H1 (cell line): Measurements from ENCODE around the gene TRIP13. TPM values are rescaled to one million over a fixed set of nuclear protein-coding genes. Genes with fewer than 3 reads are reported as not detected.

Experiments used
- CTCF ChIA-PET: fragments of 300-600 bp; sonication (Branson Sonifier 250); formaldehyde crosslinking; loops from one replicate; lab custom pipeline; 2021; ENCODE audit not compliant: partially characterized antibody; lab: Charles Lee
- POLR2A ChIA-PET: fragments of 300-600 bp; sonication (Branson Sonifier 250); formaldehyde crosslinking; loops from one replicate; lab custom pipeline; 2021; ENCODE audit warnings: inconsistent platforms; ENCODE audit not compliant: partially characterized antibody; lab: Charles Lee
- DNase-seq, 2 experiments: peaks; one replicate each; pipeline versions ENCODE4 v3.0.0 to v3.0.0-alpha.2; 2010 to 2022; ENCODE audit warnings: low spot score in 2 of 2, low read depth in 1 of 2, mixed read lengths in 1 of 2
- FAIRE-seq: peaks from 2 replicates; lab custom pipeline; 2011; peaks lifted over from hg19 to GRCh38; lab: Jason Lieb, UNC
- H2AFZ ChIP-seq: 2 replicates; pipeline ENCODE4 v1.8.1; 2012; ENCODE audit warnings: low read length, inconsistent platforms
- H2AK5ac ChIP-seq: 2 replicates; pipeline ENCODE4 v1.6.1; 2013; ENCODE audit warnings: low read depth, low read length
- H2BK120ac ChIP-seq: replicated peaks from 2 replicates; pipeline ENCODE3; 2013; ENCODE audit warnings: low read depth, low read length, inconsistent platforms
- H2BK12ac ChIP-seq: 2 replicates; pipeline ENCODE4 v1.6.1; 2013; ENCODE audit warnings: low read depth, low read length
- H2BK15ac ChIP-seq: 2 replicates; pipeline ENCODE4 v1.6.1; 2013; ENCODE audit warnings: low read length
- H2BK20ac ChIP-seq: 2 replicates; pipeline ENCODE4 v1.6.1; 2013; ENCODE audit warnings: low read length
- H2BK5ac ChIP-seq: 2 replicates; pipeline ENCODE4 v1.6.1; 2013; ENCODE audit warnings: low read depth, low read length
- H3K14ac ChIP-seq: 2 replicates; pipeline ENCODE4 v1.6.1; 2013; ENCODE audit warnings: inconsistent platforms; ENCODE audit not compliant: insufficient read length
- H3K18ac ChIP-seq: 2 replicates; pipeline ENCODE4 v1.6.1; 2013; ENCODE audit warnings: low read length; ENCODE audit errors: extremely low read depth
- H3K23ac ChIP-seq: 2 replicates; pipeline ENCODE4 v1.6.1; 2013; ENCODE audit warnings: inconsistent platforms; ENCODE audit not compliant: insufficient read length
- H3K23me2 ChIP-seq: 2 replicates; pipeline ENCODE4 v1.6.1; 2013; ENCODE audit warnings: low read depth, low read length
- H3K27ac ChIP-seq: 2 replicates; pipeline ENCODE4 v1.6.1; 2011; ENCODE audit warnings: low read depth, low read length, inconsistent platforms
- H3K27me3 ChIP-seq, 4 experiments: replicated peaks in 1 of 4; 1 replicate in 1 of 4; 2 replicates in 3 of 4; pipeline versions ENCODE4 v1.6.1 to v1.8.1; 2011 to 2013; ENCODE audit warnings: low read length in 3 of 4, mild to moderate bottlenecking in 3 of 4, inconsistent platforms in 2 of 4, mixed read lengths in 2 of 4, moderate library complexity in 1 of 4; ENCODE audit not compliant: control insufficient read depth in 3 of 4, insufficient read depth in 3 of 4; ENCODE audit errors: extremely low read depth in 1 of 4
- H3K36me3 ChIP-seq, 4 experiments: 2 replicates each; pipeline versions ENCODE4 v1.6.1 to v1.8.1; 2011 to 2013; ENCODE audit warnings: mild to moderate bottlenecking in 4 of 4, low read length in 3 of 4, moderate library complexity in 2 of 4, control low read depth in 1 of 4, inconsistent platforms in 1 of 4; ENCODE audit not compliant: insufficient read depth in 4 of 4, control insufficient read depth in 2 of 4
- H3K4ac ChIP-seq: replicated peaks from 2 replicates; pipeline ENCODE3; 2013; ENCODE audit warnings: low read length, low read depth, mixed read lengths, inconsistent platforms; ENCODE audit not compliant: insufficient read length
- H3K4me1 ChIP-seq, 4 experiments: replicated peaks in 1 of 4; 1 replicate in 1 of 4; 2 replicates in 3 of 4; pipeline versions ENCODE4 v1.6.1 to v1.8.1; 2011 to 2013; ENCODE audit warnings: low read length in 3 of 4, inconsistent platforms in 2 of 4, mixed read lengths in 1 of 4; ENCODE audit not compliant: insufficient read depth in 4 of 4, control insufficient read depth in 3 of 4
- H3K4me2 ChIP-seq, 2 experiments: 2 replicates each; pipeline versions ENCODE4 v1.6.1 to v1.8.1; 2011 to 2013; ENCODE audit warnings: low read depth in 2 of 2, low read length in 2 of 2, control low read depth in 1 of 2, inconsistent platforms in 1 of 2, mild to moderate bottlenecking in 1 of 2; ENCODE audit not compliant: insufficient read depth in 1 of 2
- H3K4me3 ChIP-seq, 4 experiments: fragments of 200-600, 300-600 bp in 1 of 4; sonication (generic), shearing (Covaris generic), sonication (Bioruptor Twin) in 1 of 4; 2 replicates each; pipeline versions ENCODE4 v1.5.1 to v1.8.1; 2011 to 2016; ENCODE audit warnings: low read length in 4 of 4, low read depth in 3 of 4, control low read depth in 2 of 4, inconsistent platforms in 2 of 4, mild to moderate bottlenecking in 2 of 4, mixed read lengths in 1 of 4, moderate library complexity in 1 of 4; ENCODE audit not compliant: insufficient read depth in 2 of 4; ENCODE audit errors: extremely low read depth in 1 of 4
- H3K56ac ChIP-seq: replicated peaks from 2 replicates; pipeline ENCODE3; 2013; ENCODE audit warnings: low read depth, mild to moderate bottlenecking, mixed read lengths, low read length, inconsistent platforms; ENCODE audit not compliant: insufficient read length
- H3K79me1 ChIP-seq: 2 replicates; pipeline ENCODE4 v1.6.1; 2013; ENCODE audit warnings: low read depth, low read length, control low read depth
- H3K79me2 ChIP-seq, 2 experiments: 2 replicates each; pipeline versions ENCODE4 v1.6.1 to v1.8.1; 2012 to 2013; ENCODE audit warnings: low read length in 2 of 2, mild to moderate bottlenecking in 2 of 2, inconsistent platforms in 1 of 2; ENCODE audit not compliant: insufficient read depth in 2 of 2, control insufficient read depth in 1 of 2
- H3K9ac ChIP-seq, 4 experiments: replicated peaks in 1 of 4; 1 replicate in 1 of 4; 2 replicates in 3 of 4; pipeline versions ENCODE4 v1.6.1 to v1.8.1; 2011 to 2013; ENCODE audit warnings: low read depth in 3 of 4, low read length in 3 of 4, control low read depth in 2 of 4, mild to moderate bottlenecking in 2 of 4, moderate library complexity in 2 of 4, inconsistent platforms in 1 of 4; ENCODE audit errors: extremely low read depth in 1 of 4
- H3K9me3 ChIP-seq, 2 experiments: 2 replicates each; pipeline versions ENCODE4 v1.6.1 to v1.8.1; 2012 to 2013; ENCODE audit warnings: mild to moderate bottlenecking in 2 of 2, moderate library complexity in 2 of 2, control low read depth in 1 of 2, inconsistent platforms in 1 of 2, low read depth in 1 of 2, low read length in 1 of 2, mixed read lengths in 1 of 2; ENCODE audit not compliant: insufficient read depth in 2 of 2
- H4K20me1 ChIP-seq, 2 experiments: replicated peaks in 1 of 2; 2 replicates each; pipeline versions ENCODE3 to v1.8.1; 2011 to 2013; ENCODE audit warnings: inconsistent platforms in 2 of 2, low read length in 2 of 2, mild to moderate bottlenecking in 1 of 2; ENCODE audit not compliant: insufficient read depth in 2 of 2, control insufficient read depth in 1 of 2
- H4K5ac ChIP-seq: 2 replicates; pipeline ENCODE4 v1.6.1; 2013; ENCODE audit warnings: low read length, low read depth, mixed read lengths, inconsistent platforms; ENCODE audit not compliant: insufficient read length
- H4K8ac ChIP-seq: 2 replicates; pipeline ENCODE4 v1.8.0; 2013; ENCODE audit warnings: mild to moderate bottlenecking, moderate library complexity, low read length, inconsistent platforms; ENCODE audit not compliant: insufficient read depth; ENCODE audit errors: extremely low read depth
- H4K91ac ChIP-seq: replicated peaks from 2 replicates; pipeline ENCODE3; 2013; ENCODE audit warnings: low read length, mixed read lengths, inconsistent platforms; ENCODE audit not compliant: insufficient read length
- EP300 ChIP-seq, 2 experiments: IDR thresholded peaks; 1 replicate in 1 of 2; 2 replicates in 1 of 2; pipeline ENCODE4 v1.6.1; 2011 to 2012; ENCODE audit warnings: low read depth in 2 of 2, low read length in 2 of 2, mild to moderate bottlenecking in 2 of 2, borderline replicate concordance in 1 of 2, inconsistent platforms in 1 of 2, moderate library complexity in 1 of 2
- EZH2 ChIP-seq: fragments of 200-600 bp; sonication (generic); IDR thresholded peaks from 2 replicates; pipeline ENCODE4 v1.7.1; 2012; ENCODE audit warnings: low read depth, mild to moderate bottlenecking, moderate library complexity, low read length, inconsistent platforms; ENCODE audit not compliant: severe bottlenecking
- HDAC6 ChIP-seq: IDR thresholded peaks from one replicate; pipeline ENCODE4 v1.7.1; 2012; ENCODE audit warnings: low read depth, mild to moderate bottlenecking, inconsistent platforms, low read length, moderate library complexity
- POLR2A ChIP-seq, 2 experiments: IDR thresholded peaks; 1 replicate in 1 of 2; 2 replicates in 1 of 2; pipeline ENCODE4 v1.6.1; 2011; ENCODE audit warnings: low read depth in 2 of 2, low read length in 2 of 2, mild to moderate bottlenecking in 2 of 2; ENCODE audit errors: control extremely low read depth in 1 of 2
- RNF2 ChIP-seq: fragments of 200-900, 300-1000 bp; sonication (generic); IDR thresholded peaks from 2 replicates; pipeline ENCODE4 v1.7.1; 2016; ENCODE audit warnings: borderline replicate concordance, low read depth, mild to moderate bottlenecking, antibody characterized with exemption, low read length; ENCODE audit not compliant: poor library complexity, severe bottlenecking; ENCODE audit errors: missing control alignments
- SRF ChIP-seq: IDR thresholded peaks from 2 replicates; pipeline ENCODE4 v1.6.1; 2011; ENCODE audit warnings: mild to moderate bottlenecking, low read depth, low read length, moderate library complexity
- TCF12 ChIP-seq: IDR thresholded peaks from 2 replicates; pipeline ENCODE4 v1.6.1; 2011; ENCODE audit warnings: low read depth, mild to moderate bottlenecking, low read length
- ZNF274 ChIP-seq: IDR thresholded peaks from 2 replicates; pipeline ENCODE4 v1.7.0; 2012; ENCODE audit warnings: low read length, borderline replicate concordance; ENCODE audit errors: extremely low read depth
- WGBS, 2 experiments: shearing (Covaris generic) in 1 of 2; methylation state at CpG; one replicate each; pipeline versions ENCODE4 v1.1.6 to v1.1.7; 2013 to 2015; ENCODE audit warnings: low lambda C conversion rate in 2 of 2, mixed read lengths in 2 of 2, inconsistent platforms in 1 of 2, low coverage in 1 of 2, missing lambda C conversion rate in 1 of 2; ENCODE audit not compliant: insufficient replicate concordance in 2 of 2, insufficient coverage in 1 of 2, insufficient read length in 1 of 2; ENCODE audit errors: extremely low coverage in 1 of 2, missing lambda C conversion rate in 1 of 2; 5-methylcytosine and 5-hydroxymethylcytosine counted together
- polyA plus RNA-seq, 7 experiments: library from polyadenylated mRNA; depleted of rRNA in 3 of 7; stranded (reverse) in 5 of 7; unstranded in 2 of 7; fragments of >200 nt in 5 of 7; fragments of 200-250 nt in 2 of 7; gene quantifications; 1 replicate in 5 of 7; 2 replicates in 1 of 7; 4 replicates in 1 of 7; pipeline versions ENCODE4 v1.2.1 to v1.2.3, GENCODE V29; 2011 to 2013; ENCODE audit warnings: missing spikeins in 2 of 7, mixed read lengths in 2 of 7
- total RNA-seq: library from RNA; stranded (reverse); fragmentation: NEBNext Ultra II Directional; extraction: Animal tissue kit (Norgen Biotek cat#: 25700); gene quantifications from 2 replicates; pipeline ENCODE4 v1.2.1, GENCODE V29; 2021

The TRIP13 gene
- total and polyA plus RNA-seq, 2 of the 8 experiments (the other 6 are each of a cell fraction or from before 2014, with no cell fraction given), result 20.0 to 39.2 TPM

DNA sequence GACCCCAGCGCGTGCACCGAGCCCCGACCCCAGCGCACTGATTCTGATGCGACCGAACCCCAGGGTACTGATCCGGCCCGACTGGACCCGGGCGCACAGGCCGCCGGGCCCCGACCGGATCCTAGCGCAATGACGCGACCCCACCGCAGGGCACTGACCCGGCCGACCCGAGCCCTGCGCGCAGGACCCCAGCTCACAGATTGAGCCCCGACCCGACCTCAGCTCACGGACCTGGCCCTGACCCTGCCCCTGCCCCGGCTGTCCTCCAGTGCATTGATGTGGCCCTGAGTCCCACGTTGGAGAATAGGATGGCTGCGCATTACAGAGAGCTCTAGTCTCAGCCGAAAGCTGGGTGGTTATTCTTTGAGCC, 438 bp downstream of the TRIP13 start:
- no peak for FAIRE-seq
- H3K23ac ChIP-seq, result no peak overlapping the region
- peak overlapping the region; percentile 74 for H3K4ac ChIP-seq
- H3K36me3 ChIP-seq, result peaks cover 15 to 52% (median 42%) of the 10 kb centered on the region in 4 experiments
- H3K9ac ChIP-seq, result peak overlapping the region; percentile 84 to 88 (median 87)
- H3K18ac ChIP-seq, result 0 out of 2 replicates have a peak overlapping the region, but pooled peaks have one; percentile 32
- H3K4me2 ChIP-seq, result peak overlapping the region; percentile 94 to 100
- peaks cover 11% of the 10 kb centered on the region for H3K23me2 ChIP-seq
- H2BK20ac ChIP-seq, result no peak overlapping the region
- no peak overlapping the region for H2BK12ac ChIP-seq
- peak overlapping the region; percentile 42 for H3K56ac ChIP-seq
- DNase-seq, result no peak
- no peaks in the 10 kb centered on the region for H3K9me3 ChIP-seq
- H3K79me1 ChIP-seq, result peaks cover 16% of the 10 kb centered on the region
- peak overlapping the region; percentile 86 to 95 (median 90) for H3K4me3 ChIP-seq
- H2BK15ac ChIP-seq, result no peak overlapping the region
- H3K27ac ChIP-seq, result 0 out of 2 replicates have a peak overlapping the region, but pooled peaks have one; percentile 17
- ChIA-PET CTCF (interaction anchor here (0.8 to 6.9 kb wide), 4 partner anchors 9 to 223 kb away, joined by 3 to 38 read pairs (median 6); no protein-coding TSS in a partner anchor), POLR2A (interaction anchor here (0.8 to 8.8 kb wide), 11 partner anchors 9 to 230 kb away, joined by 3 to 46 read pairs (median 5); no protein-coding TSS in a partner anchor)
- H4K5ac ChIP-seq, result no peak overlapping the region
- peak overlapping the region; percentile 25 for H4K91ac ChIP-seq
- H4K20me1 ChIP-seq, result peaks cover 4 to 9% of the 10 kb centered on the region in 2 experiments
- peak overlapping the region; percentile 81; the same call in 1 of the 2 replicates for H2BK5ac ChIP-seq
- H3K27me3 ChIP-seq, result no peaks in the 10 kb centered on the region
- H2BK120ac ChIP-seq, result no peak overlapping the region
- H3K14ac ChIP-seq, result no peak overlapping the region
- H2AFZ ChIP-seq, result no peak overlapping the region
- 3% methylated on average over 26 of the region's 31 CpGs; no CpG with 5 or more reads in 1 of the 2 experiments for WGBS, 2 experiments
- peaks cover 0 to 13% (median 7%) of the 10 kb centered on the region in 4 experiments; a peak in 6 of 7 replicates for H3K4me1 ChIP-seq
- H2AK5ac ChIP-seq, result no peak overlapping the region
- H4K8ac ChIP-seq, result peak overlapping the region; percentile 96; the same call in 1 of the 2 replicates
- peaks cover 14 to 73% of the 10 kb centered on the region in 2 experiments for H3K79me2 ChIP-seq
- TF ChIP-seq SRF (no peak), EZH2 (no peak), EP300 (IDR thresholded peaks at IDR 0.05; ENCODE audit: borderline replicate concordance in 1 of 2, low read depth in 2 of 2, low read length in 2 of 2) (no peak), POLR2A (IDR thresholded peaks at IDR 0.05; ENCODE audit: control extremely low read depth in 1 of 2, low read depth in 2 of 2, low read length in 2 of 2) (no peak), RNF2 (no peak), ZNF274 (no peak), TCF12 (no peak), HDAC6 (no peak)
